ENCODE results near the gene ATP10A.

Gene ATP10A

DNA sequence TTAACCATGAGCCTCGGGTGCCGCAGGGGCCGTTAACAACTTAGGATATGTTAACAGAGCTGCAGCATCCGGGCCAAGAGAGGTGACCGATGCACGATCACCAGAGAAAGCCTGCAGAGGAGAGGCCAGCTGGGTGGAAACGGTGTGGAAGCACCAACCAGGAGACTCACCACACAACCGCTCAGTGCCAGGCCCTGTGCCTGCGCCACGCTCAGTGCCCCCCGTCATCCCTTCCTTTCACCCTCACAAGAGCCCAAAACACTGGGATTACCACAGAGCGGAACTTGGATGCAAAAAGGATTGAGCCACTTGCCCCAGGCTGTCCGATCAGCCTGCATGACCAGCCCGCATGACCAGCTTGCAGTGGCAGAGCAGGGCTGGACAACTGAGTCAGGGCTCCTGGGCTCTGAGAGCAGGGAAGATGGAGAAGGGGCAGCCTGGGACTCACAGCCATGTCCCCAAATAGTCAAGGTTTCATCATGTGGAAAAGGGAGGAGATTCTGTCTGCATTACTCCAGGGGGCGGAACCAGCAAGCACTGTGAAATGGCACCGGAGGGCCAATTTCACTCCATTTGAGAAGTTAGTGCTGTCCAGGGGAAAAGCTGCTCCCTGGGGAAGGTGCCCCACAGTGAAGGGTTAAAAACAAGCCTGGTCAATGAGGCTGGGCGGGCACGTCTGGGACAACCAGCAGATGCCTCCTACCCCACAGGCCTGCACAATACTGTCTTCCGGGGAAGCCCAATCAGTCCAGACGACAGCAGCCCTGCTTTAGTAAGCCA, 156.8 kb downstream of the ATP10A start:
- DNase-seq (ENCODE audit: low read depth), result no peak
- no peak overlapping the region for H3K4me3 ChIP-seq (replicated peaks; ENCODE audit: low read depth, low read length)
- TF ChIP-seq, protein P1, sequence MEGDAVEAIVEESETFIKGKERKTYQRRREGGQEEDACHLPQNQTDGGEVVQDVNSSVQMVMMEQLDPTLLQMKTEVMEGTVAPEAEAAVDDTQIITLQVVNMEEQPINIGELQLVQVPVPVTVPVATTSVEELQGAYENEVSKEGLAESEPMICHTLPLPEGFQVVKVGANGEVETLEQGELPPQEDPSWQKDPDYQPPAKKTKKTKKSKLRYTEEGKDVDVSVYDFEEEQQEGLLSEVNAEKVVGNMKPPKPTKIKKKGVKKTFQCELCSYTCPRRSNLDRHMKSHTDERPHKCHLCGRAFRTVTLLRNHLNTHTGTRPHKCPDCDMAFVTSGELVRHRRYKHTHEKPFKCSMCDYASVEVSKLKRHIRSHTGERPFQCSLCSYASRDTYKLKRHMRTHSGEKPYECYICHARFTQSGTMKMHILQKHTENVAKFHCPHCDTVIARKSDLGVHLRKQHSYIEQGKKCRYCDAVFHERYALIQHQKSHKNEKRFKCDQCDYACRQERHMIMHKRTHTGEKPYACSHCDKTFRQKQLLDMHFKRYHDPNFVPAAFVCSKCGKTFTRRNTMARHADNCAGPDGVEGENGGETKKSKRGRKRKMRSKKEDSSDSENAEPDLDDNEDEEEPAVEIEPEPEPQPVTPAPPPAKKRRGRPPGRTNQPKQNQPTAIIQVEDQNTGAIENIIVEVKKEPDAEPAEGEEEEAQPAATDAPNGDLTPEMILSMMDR (IDR thresholded peaks at IDR 0.05; ENCODE audit: low read length, missing control alignments), result no peak

DNA sequence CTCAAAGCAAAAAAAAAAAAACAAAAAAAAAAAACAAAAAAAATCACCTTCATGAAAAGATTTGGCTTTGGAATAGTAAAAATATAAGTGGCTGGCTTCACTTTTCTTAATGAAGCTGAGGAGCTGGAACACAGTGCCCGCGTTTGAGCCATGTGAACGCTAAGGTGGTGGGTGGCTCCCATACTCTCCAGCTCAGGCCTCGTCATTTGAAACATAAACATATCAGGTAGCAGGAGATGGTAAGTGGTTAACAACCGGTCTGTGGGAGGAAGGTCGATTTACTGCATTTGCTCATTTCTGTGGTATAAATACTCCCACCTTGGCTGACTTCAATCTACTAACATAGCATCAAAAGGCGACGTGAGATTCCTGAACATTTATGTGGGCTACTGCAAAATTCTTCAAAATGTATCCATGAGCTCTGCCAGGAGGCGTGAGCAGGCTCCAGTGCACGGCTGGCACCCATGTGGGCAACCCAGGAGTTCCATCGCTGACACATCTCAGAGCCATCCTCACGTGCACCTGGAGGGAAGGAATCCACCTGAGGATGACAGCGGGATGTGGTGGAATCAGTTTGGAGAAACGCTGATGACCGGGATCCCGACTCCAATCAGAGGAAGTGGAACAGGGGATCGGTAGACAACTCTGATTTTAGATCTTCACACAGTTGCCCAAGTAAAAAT, 157.6 kb downstream of the ATP10A start:
- TF ChIP-seq, protein P1 (IDR thresholded peaks at IDR 0.05; ENCODE audit: low read length, missing control alignments), result no peak
- H3K4me3 ChIP-seq (replicated peaks; ENCODE audit: low read depth, low read length), result no peak overlapping the region
- no peak for DNase-seq (ENCODE audit: low read depth)

DNA sequence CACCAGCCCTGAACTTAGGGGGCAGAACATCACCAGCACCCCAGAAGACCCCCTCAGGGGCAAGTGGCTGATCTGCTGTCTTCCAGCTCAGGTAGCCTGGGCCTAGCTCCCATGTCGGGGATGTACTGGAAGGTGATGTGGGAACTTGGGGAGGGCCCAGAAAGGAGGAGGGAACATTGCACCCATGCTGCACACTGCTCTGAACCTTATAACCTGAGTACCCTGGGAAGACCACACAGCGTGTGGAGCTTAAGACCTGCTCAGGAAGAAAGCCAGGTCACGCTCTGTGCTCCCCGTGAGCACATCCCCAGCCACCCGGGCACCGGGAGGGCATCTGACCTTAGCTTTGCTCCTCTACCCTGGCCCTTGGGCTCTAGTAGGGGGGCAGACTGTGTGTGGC, 159.4 kb downstream of the ATP10A start:
- DNase-seq (ENCODE audit: low read depth), result no peak
- TF ChIP-seq, protein P1 (IDR thresholded peaks at IDR 0.05; ENCODE audit: low read length, missing control alignments), result no peak
- H3K4me3 ChIP-seq (replicated peaks; ENCODE audit: low read depth, low read length), result no peak overlapping the region

DNA sequence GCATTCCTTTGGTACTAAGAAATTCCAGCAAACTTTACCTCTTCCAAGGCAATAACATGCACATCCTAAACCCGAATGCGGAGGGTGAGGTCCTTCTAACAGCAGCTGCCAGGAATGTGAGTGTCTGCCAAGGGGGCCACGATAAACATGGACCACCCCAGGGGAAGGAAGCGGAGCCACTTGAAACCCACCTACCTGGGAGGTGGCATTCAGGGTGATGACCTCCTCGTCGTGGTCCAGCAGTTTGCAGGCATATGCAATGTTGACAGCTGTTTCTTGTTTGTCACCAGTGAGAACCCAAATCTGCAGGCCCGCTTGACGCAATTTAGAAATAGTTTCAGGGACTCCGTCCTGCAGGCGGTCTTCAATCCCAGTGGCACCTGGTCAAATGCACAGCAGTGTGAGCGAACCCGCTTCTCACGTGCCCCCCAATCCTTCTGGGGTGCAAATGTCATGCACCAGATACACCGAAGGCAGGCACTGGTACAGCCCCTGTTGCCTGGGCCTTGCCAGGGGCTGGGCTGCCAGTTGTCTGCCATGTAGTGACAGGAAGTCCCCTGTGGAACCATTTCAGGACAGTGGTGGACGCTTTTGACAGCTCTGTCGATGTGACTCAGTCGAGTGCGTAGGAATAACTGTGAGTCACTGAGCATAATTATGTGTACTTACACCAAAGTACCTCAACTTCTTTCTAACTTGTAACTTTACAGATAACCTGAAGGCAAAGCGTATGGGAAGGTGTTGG, 161.2 kb downstream of the ATP10A start:
- TF ChIP-seq, protein P1 (IDR thresholded peaks at IDR 0.05; ENCODE audit: low read length, missing control alignments), result no peak
- DNase-seq (ENCODE audit: low read depth), result no peak
- no peak overlapping the region for H3K4me3 ChIP-seq (replicated peaks; ENCODE audit: low read depth, low read length)

DNA sequence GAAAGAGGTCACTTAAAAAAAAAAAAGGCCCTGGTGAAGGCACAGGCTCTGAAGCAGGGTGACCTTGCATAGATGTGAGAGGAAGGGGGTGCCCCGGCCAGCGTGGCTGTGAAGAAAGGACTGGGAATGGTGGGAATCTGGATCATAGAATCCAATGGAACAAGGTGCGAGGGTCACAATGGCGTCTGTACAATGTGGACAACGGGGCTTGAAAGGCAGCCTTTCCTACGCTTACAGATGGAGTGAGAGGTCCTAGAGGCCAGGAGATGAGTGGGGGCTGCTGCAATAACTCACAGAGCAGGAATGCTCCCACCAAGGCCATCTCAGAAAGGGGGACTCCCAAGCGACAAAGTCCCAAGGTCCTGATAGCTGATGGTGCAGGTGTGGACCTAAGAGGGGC, 162.2 kb downstream of the ATP10A start:
- TF ChIP-seq, protein P1 (IDR thresholded peaks at IDR 0.05; ENCODE audit: low read length, missing control alignments), result no peak
- DNase-seq (ENCODE audit: low read depth), result no peak
- no peak overlapping the region for H3K4me3 ChIP-seq (replicated peaks; ENCODE audit: low read depth, low read length)

DNA sequence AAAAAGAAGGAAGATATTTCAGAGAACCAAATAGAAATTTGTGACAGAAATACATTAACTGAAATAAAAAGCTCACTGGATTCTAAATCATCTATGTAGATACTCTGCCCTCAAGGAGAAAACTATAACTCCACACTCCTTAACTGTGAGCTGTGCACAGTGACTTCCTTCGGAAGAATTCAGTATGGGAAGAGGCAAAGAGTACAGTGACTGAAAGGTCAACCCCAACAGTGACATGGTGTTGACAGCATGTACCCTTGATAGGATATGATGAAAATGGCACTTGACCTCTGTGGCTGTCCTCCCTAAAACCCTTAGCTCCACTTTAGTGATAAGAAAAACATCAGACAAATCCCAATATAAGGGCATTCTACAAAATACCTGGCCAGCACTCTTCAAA, 165.5 kb downstream of the ATP10A start:
- DNase-seq (ENCODE audit: low read depth), result no peak
- TF ChIP-seq, protein P1 (IDR thresholded peaks at IDR 0.05; ENCODE audit: low read length, missing control alignments), result no peak
- no peak overlapping the region for H3K4me3 ChIP-seq (replicated peaks; ENCODE audit: low read depth, low read length)

All from fibroblast of pulmonary artery (primary cell).